D721Med (cell line): Measurements from ENCODE around the gene MCF2L2.

ENCODE experiments used
- DNase-seq: peaks from one replicate; pipeline ENCODE4 v3.0.0; 2011; ENCODE audit warnings: low spot score; ENCODE audit not compliant: insufficient read length
- FAIRE-seq: peaks from 2 replicates; lab custom pipeline; 2011; peaks lifted over from hg19 to GRCh38; lab: Jason Lieb, UNC
- TF ChIP-seq, protein P1 (sequence below): IDR thresholded peaks from 2 replicates; pipeline ENCODE4 v1.5.1; 2012; ENCODE audit warnings: mild to moderate bottlenecking, control low read depth; ENCODE audit not compliant: insufficient read depth; ENCODE audit errors: missing control alignments

MCF2L2 gene

DNA sequence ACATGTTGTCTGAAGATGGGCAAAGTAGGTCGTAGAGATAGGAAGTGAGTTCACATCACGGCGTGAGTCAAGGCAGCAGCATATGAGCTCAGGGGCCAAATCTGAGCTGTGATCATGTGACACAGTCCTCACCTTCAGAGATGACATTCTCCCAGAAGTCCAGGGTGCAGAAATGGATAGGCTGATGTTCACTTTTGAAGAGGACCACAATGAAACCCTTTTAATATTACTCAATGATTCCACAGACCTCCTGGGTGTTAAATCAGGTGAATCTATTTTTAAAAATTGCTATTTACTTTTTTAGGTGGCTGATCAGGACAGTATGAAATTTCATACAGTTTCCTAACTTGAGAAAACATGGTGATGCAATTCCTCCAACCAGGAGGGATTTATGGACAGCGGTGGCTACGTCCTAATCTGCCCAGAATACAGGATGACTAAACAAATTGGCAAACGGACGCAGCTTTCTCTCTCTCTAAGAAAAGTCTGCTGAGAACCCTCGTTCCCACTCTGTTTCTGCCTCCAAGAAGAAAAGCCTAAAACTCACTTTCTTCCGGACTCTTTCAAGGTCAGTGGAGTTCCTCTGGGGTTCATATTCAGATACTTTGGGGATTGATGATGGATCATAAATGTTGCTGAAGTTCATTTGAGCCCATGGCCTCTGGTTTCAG, 141.0 kb downstream of the MCF2L2 start:
- DNase-seq: no peak
- TF ChIP-seq, protein P1, sequence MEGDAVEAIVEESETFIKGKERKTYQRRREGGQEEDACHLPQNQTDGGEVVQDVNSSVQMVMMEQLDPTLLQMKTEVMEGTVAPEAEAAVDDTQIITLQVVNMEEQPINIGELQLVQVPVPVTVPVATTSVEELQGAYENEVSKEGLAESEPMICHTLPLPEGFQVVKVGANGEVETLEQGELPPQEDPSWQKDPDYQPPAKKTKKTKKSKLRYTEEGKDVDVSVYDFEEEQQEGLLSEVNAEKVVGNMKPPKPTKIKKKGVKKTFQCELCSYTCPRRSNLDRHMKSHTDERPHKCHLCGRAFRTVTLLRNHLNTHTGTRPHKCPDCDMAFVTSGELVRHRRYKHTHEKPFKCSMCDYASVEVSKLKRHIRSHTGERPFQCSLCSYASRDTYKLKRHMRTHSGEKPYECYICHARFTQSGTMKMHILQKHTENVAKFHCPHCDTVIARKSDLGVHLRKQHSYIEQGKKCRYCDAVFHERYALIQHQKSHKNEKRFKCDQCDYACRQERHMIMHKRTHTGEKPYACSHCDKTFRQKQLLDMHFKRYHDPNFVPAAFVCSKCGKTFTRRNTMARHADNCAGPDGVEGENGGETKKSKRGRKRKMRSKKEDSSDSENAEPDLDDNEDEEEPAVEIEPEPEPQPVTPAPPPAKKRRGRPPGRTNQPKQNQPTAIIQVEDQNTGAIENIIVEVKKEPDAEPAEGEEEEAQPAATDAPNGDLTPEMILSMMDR: no peak
- no peak for FAIRE-seq

DNA sequence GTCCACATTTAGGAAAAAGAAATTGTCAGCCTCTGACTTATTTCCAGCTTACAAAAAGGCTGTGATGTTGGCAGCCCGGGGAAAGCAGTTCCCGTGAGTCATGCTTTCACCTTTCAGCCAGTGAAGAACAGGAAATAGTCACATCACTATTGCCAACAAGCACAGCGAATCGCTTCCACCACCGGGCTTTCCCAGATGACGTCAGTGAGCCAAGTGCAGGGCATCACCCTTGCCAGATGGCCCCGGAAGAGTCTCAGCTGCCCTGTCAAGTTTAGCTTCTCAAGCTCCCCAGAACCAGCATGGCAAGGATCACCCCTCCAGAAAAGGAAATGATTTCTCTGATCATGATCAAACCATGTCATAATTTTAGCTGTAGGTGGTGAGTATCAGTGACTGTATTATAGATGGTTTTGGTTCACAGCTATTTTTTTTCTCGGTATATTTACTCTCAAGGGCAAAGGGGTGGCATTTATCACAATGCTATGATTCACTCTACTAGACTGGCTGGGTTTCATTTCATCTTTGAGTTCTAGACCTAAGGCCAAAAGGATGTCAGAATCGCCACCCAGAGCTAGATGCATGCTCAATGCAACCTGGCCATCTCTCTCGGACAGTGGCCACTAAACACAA, 142.5 kb downstream of the MCF2L2 start:
- DNase-seq: no peak
- TF ChIP-seq, protein P1: no peak
- no peak for FAIRE-seq

DNA sequence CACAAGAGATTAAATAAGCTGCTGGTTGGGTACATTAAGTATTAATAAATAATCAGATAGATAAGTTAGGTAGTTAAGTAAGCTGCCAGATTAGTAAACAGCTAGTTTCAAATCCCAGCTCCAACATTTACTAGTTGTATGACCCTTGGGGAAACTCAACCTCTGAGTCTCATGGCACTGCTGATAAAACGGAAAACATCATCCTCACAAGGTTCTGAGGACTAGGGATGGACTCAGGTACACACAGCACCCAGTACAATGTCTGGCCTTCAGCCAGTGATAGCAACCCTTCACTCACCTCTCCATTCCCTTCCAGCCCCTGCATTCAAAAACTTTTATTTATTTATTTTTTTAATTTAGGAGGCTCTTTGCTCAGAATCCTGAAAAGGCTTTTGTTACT, 143.1 kb downstream of the MCF2L2 start:
- TF ChIP-seq, protein P1: no peak
- no peak for FAIRE-seq

DNA sequence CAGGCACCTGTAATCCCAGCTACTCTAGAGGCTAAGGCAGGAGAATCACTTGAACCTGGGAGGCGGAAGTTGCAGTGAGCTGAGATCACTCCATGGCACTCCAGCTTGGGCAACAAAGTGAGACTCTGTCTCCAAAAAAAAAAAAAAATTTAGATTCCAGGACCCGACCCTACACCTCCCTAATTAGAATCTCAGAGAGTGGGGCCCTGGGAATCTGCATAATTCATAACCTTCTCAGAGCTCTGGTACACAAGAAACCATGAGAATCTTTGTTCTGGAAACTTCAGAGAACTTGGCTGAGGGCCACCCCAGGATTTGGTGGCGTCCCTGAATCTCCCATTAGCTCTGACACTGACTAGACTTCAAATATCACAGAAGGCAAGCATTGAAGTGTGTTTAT, 143.8 kb downstream of the MCF2L2 start:
- TF ChIP-seq, protein P1: no peak
- no peak for FAIRE-seq

More for the DNA sequence above, 143.1 kb downstream of the MCF2L2 start:
- DNase-seq: no peak

DNA sequence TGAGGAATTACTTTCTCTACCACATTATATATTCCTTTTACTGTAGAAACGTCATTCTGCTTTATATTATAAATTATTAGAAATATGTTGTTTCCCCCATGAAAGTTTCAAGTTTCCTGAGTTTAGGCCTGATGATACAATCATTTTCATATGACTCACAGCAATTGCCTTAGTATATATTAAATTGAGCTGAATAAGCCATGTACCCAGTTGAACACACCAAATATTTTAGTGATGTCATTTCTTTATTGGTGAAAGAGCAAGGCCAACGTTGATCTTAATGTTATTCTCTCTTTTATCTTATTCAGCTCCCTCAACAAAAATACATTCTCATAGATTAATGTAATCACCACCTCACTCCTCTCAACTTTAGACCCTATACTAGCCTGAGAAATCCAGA, 144.5 kb downstream of the MCF2L2 start:
- TF ChIP-seq, protein P1: no peak

More for the DNA sequence above, 143.8 kb downstream of the MCF2L2 start:
- no peak for DNase-seq

DNA sequence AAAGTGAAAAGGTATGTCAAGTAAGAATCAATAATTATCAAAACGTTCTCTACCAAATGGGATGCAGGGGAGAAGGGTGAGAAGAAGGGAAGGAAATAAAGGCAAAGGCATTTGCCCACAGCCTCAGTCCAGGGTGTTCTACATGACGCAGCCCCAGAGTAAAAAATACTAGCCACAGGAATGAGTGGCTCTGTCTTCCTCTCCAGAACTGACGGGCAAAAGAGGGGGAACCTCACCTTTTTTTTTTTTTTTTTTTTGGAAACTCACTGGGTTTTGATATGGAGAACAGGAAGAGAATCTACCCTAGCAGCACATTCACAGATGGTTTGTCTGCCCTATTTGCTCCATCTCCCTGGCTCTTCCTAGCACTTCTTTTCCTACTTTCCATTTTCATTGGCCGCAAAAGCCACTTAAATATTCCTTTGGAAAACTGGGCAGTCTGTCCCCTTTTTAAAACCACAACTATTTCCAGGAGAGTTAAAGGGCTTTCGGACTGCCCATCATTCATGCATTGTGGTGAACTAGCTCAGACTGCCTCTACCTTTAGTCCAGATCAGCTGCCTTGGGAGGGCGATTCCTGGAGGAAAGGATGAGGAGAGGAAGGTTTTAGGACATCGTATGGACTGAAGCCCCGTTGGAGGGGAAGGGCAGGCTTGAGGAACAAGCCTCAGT, 147.2 kb downstream of the MCF2L2 start:
- DNase-seq (no peak), FAIRE-seq (no peak)
- TF ChIP-seq, protein P1: no peak

More for the DNA sequence above, 144.5 kb downstream of the MCF2L2 start:
- no peak for FAIRE-seq
- no peak for DNase-seq
